Measurements from ENCODE around the gene IPPK. TPM values are rescaled to one million over a fixed set of nuclear protein-coding genes. Genes with fewer than 3 reads are reported as not detected.

IPPK gene
- total RNA-seq, 1 experiment from 2014 or later = 15.4 TPM

DNA sequence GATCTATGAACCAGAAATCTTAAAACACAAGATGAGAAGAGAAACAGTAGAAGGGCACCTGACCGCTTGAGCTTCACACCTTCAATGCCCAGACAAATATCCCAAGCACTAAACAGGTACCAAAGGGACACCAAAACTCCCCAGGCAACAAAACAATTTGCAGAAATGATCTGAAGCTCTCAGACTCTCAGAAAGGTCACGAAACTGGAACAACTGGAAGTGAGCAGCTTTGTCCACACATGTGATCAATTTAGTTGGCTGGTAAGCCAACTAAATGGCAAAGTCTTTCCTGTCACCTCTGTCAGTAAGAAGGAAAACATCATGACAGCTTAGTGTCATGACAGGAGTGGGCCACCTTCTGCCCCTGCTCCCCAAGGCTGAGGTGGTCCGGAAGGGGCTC, 4.1 kb downstream of the IPPK start (continued):
- TF ChIP-seq, protein P1, sequence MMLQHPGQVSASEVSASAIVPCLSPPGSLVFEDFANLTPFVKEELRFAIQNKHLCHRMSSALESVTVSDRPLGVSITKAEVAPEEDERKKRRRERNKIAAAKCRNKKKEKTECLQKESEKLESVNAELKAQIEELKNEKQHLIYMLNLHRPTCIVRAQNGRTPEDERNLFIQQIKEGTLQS (IDR thresholded peaks at IDR 0.05) = no peak
- TF ChIP-seq EZH2phosphoT487 (IDR thresholded peaks at IDR 0.05; ENCODE audit: borderline replicate concordance) (no peak), EGR1 (IDR thresholded peaks at IDR 0.05; ENCODE audit: low read depth) (no peak), RAD21 (IDR thresholded peaks at IDR 0.05; ENCODE audit: low read depth) (no peak), JUND (IDR thresholded peaks at IDR 0.05) (no peak), SP1 (IDR thresholded peaks at IDR 0.05; ENCODE audit: low read depth) (no peak), SIN3A (IDR thresholded peaks at IDR 0.05; ENCODE audit: low read depth) (no peak), ZNF274 (IDR thresholded peaks at IDR 0.05; ENCODE audit: low read depth, low read length) (no peak)
- TF ChIP-seq, protein P2, sequence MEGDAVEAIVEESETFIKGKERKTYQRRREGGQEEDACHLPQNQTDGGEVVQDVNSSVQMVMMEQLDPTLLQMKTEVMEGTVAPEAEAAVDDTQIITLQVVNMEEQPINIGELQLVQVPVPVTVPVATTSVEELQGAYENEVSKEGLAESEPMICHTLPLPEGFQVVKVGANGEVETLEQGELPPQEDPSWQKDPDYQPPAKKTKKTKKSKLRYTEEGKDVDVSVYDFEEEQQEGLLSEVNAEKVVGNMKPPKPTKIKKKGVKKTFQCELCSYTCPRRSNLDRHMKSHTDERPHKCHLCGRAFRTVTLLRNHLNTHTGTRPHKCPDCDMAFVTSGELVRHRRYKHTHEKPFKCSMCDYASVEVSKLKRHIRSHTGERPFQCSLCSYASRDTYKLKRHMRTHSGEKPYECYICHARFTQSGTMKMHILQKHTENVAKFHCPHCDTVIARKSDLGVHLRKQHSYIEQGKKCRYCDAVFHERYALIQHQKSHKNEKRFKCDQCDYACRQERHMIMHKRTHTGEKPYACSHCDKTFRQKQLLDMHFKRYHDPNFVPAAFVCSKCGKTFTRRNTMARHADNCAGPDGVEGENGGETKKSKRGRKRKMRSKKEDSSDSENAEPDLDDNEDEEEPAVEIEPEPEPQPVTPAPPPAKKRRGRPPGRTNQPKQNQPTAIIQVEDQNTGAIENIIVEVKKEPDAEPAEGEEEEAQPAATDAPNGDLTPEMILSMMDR (IDR thresholded peaks at IDR 0.05 in 2 of 3, conservative IDR thresholded peaks at IDR 0.05 in 1 of 3; ENCODE audit: borderline replicate concordance in 1 of 3, insufficient read depth in 1 of 3, low read depth in 2 of 3, low read length in 2 of 3) = no peak

DNA sequence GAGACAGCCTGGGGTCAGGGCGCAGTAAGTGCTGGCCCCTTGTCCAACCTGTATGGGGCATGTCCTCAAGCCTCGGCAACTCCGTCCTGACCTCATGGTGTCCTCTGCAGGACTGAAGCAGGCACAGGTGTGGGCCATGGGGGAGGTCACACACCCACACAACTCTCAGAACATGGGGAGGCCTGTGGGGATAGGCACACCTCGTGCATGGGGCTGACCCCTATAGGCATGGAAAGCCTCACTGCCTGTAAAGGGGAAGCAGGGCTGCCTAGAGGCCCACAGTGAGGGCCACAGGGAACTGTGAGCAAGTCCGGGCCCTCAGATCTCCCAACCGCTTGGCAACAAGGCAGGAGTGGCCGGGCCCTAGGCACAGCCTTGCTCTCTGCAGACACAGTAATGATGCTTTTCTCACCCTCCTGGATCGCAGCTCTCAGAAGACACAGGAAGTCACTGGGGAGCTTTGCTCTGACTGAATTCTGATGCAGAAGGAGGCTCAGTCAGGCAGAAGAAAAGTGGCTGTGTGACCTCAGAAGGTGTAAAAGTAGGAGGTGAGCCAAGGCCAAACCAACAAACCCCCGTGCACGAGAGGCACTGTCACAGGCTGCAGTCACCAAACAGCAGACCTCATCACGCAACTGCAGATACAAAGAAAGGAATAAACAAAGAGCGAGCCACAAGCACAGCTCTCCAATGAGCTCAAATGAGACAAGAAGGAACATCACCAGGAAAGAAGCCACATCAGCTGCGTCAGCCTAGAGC, 5.4 kb downstream of the IPPK start:
- Histone ChIP-seq H3K9ac (ENCODE audit: low read length) (no peak overlapping the region), H3K27ac (ENCODE audit: low read depth, low read length) (no peak overlapping the region), H3K9me2 (ENCODE audit: insufficient read depth) (no peaks in the 10 kb centered on the region), H3K4me2 (ENCODE audit: low read length) (no peak overlapping the region), H3K27me3 (ENCODE audit: insufficient read depth, low read length) (no peaks in the 10 kb centered on the region), H3K79me2 (ENCODE audit: insufficient read depth, low read length) (peaks cover 99% of the 10 kb centered on the region), H3K9me3 (ENCODE audit: control insufficient read depth in 1 of 2, insufficient read depth in 1 of 2, low read depth in 1 of 2, low read length in 2 of 2) (no peaks in the 10 kb centered on the region), H3K4me1 (ENCODE audit: control insufficient read depth in 1 of 2, insufficient read depth in 2 of 2, low read length in 2 of 2) (peaks cover 7 to 9% of the 10 kb centered on the region in 2 experiments; a peak in 3 of 4 replicates), H2AFZ (ENCODE audit: low read depth, low read length, poor library complexity, severe bottlenecking) (no peak overlapping the region), H3K4me3 (replicated peaks in 1 of 2; ENCODE audit: low read depth in 1 of 2, low read length in 2 of 2) (no peak overlapping the region), H4K20me1 (ENCODE audit: insufficient read depth) (no peaks in the 10 kb centered on the region), H3K36me3 (ENCODE audit: control insufficient read depth in 1 of 2, insufficient read depth in 2 of 2, low read length in 2 of 2) (peaks cover 3 to 10% of the 10 kb centered on the region in 2 experiments; a peak in 1 of 4 replicates)
- ChIA-PET RAD21 (ENCODE audit: low non-redundant PET in 1 of 2, low total read pairs in 2 of 2, uncharacterized antibody in 2 of 2, unreplicated experiment in 2 of 2) (no interaction called here), POLR2A (no interaction called here), CTCF (no interaction called here)
- TF ChIP-seq, protein P3, sequence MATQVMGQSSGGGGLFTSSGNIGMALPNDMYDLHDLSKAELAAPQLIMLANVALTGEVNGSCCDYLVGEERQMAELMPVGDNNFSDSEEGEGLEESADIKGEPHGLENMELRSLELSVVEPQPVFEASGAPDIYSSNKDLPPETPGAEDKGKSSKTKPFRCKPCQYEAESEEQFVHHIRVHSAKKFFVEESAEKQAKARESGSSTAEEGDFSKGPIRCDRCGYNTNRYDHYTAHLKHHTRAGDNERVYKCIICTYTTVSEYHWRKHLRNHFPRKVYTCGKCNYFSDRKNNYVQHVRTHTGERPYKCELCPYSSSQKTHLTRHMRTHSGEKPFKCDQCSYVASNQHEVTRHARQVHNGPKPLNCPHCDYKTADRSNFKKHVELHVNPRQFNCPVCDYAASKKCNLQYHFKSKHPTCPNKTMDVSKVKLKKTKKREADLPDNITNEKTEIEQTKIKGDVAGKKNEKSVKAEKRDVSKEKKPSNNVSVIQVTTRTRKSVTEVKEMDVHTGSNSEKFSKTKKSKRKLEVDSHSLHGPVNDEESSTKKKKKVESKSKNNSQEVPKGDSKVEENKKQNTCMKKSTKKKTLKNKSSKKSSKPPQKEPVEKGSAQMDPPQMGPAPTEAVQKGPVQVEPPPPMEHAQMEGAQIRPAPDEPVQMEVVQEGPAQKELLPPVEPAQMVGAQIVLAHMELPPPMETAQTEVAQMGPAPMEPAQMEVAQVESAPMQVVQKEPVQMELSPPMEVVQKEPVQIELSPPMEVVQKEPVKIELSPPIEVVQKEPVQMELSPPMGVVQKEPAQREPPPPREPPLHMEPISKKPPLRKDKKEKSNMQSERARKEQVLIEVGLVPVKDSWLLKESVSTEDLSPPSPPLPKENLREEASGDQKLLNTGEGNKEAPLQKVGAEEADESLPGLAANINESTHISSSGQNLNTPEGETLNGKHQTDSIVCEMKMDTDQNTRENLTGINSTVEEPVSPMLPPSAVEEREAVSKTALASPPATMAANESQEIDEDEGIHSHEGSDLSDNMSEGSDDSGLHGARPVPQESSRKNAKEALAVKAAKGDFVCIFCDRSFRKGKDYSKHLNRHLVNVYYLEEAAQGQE (IDR thresholded peaks at IDR 0.05; ENCODE audit: low read depth) = no peak
- TF ChIP-seq ZNF274 (IDR thresholded peaks at IDR 0.05; ENCODE audit: low read depth, low read length) = no peak
- TF ChIP-seq RAD21 (IDR thresholded peaks at IDR 0.05; ENCODE audit: low read depth) = no peak
- no peak for TF ChIP-seq CBX3 (IDR thresholded peaks at IDR 0.05; ENCODE audit: low read depth)
- TF ChIP-seq POLR2AphosphoS5 (IDR thresholded peaks at IDR 0.05; ENCODE audit: low read depth, low read length) = no peak
- TF ChIP-seq, protein P4, sequence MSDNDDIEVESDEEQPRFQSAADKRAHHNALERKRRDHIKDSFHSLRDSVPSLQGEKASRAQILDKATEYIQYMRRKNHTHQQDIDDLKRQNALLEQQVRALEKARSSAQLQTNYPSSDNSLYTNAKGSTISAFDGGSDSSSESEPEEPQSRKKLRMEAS (IDR thresholded peaks at IDR 0.05) = no peak
- no peak for TF ChIP-seq FOSL1 (IDR thresholded peaks at IDR 0.05; ENCODE audit: low read depth)
- TF ChIP-seq SRF (IDR thresholded peaks at IDR 0.05; ENCODE audit: low read depth) = no peak
- no peak for TF ChIP-seq SIN3A (IDR thresholded peaks at IDR 0.05; ENCODE audit: low read depth)
- TF ChIP-seq TCF7L2 (IDR thresholded peaks at IDR 0.05; ENCODE audit: borderline replicate concordance, extremely low read depth, insufficient read depth, insufficient read length) = no peak
- TF ChIP-seq ELF1 (IDR thresholded peaks at IDR 0.05; ENCODE audit: borderline replicate concordance, low read depth) = no peak
- TF ChIP-seq POLR2A (IDR thresholded peaks at IDR 0.05; ENCODE audit: borderline replicate concordance, extremely low read depth, insufficient read depth, insufficient read length) = no peak
- no peak for TF ChIP-seq YY1 (IDR thresholded peaks at IDR 0.05; ENCODE audit: extremely low read depth, insufficient replicate concordance, low read depth, low read length)
- no peak for TF ChIP-seq ZFX (IDR thresholded peaks at IDR 0.05)
- no peak for TF ChIP-seq EZH2phosphoT487 (IDR thresholded peaks at IDR 0.05; ENCODE audit: borderline replicate concordance)
- no peak for TF ChIP-seq EGR1 (IDR thresholded peaks at IDR 0.05; ENCODE audit: low read depth)
- TF ChIP-seq EZH2 (IDR thresholded peaks at IDR 0.05) = no peak
- no TSS peak for BruUV-seq (replicated peaks)
- no peak for DNase-seq (ENCODE audit: low read depth, low spot score)
- intact Hi-C loops (cut with micrococcal nuclease) = no loop called here
- no peak for ATAC-seq

Measured in HCT116 (cell line).